ENCODE data around the gene RAB13.

The RAB13 gene

GRCh38 chr1:153951183-153951582 is 35.0 kb downstream of the RAB13 start:
- peaks cover 14 to 75% (median 58%) of the 10 kb centered on the region in 4 experiments for H3K36me3 ChIP-seq (ENCODE audit: control insufficient read depth in 4 of 4, insufficient read depth in 4 of 4, low read length in 3 of 4)
- WGBS (ENCODE audit: insufficient coverage): 98% methylated on average over 11 of the region's 11 CpGs
- H3K9me3 ChIP-seq (ENCODE audit: control extremely low read depth in 1 of 5, control insufficient read depth in 4 of 5, insufficient read depth in 2 of 5, low read depth in 1 of 5, low read length in 4 of 5): no peaks in the 10 kb centered on the region
- CTCF ChIA-PET: interaction anchor here (1.0 to 1.5 kb wide), 2 partner anchors 27 to 125 kb away, joined by 3 read pairs; no protein-coding TSS in a partner anchor
- POLR2A ChIA-PET: no interaction called here
- H3K27ac ChIP-seq (ENCODE audit: insufficient read depth in 1 of 2, low read depth in 1 of 2, low read length in 2 of 2, poor library complexity in 1 of 2, severe bottlenecking in 2 of 2): no peak overlapping the region
- no peaks in the 10 kb centered on the region for H3K27me3 ChIP-seq (replicated peaks in 2 of 5; ENCODE audit: control insufficient read depth in 4 of 5, insufficient read depth in 5 of 5, low read length in 4 of 5)
- peaks cover 0 to 19% (median 18%) of the 10 kb centered on the region in 4 experiments for H3K4me1 ChIP-seq (ENCODE audit: control extremely low read depth in 1 of 4, control insufficient read depth in 4 of 4, insufficient read depth in 4 of 4, low read length in 3 of 4)
- DNase-seq: no peak
- H3K4me3 ChIP-seq (ENCODE audit: control insufficient read depth in 1 of 7, extremely low read depth in 1 of 7, insufficient read depth in 4 of 7, low read depth in 2 of 7, low read length in 6 of 7): no peak overlapping the region

GRCh38 chr1:153946622-153947241 is 39.4 kb downstream of the RAB13 start, which contains the start of gene DENND4B:
Gene DENND4B (minus strand): TSS chr1:153946718. CDS start chr1:153944374, 2,344 bp downstream.
- no peaks in the 10 kb centered on the region for H3K27me3 ChIP-seq (replicated peaks in 2 of 5; ENCODE audit: control insufficient read depth in 4 of 5, insufficient read depth in 5 of 5, low read length in 4 of 5)
- 20% methylated on average over 15 of the region's 28 CpGs for WGBS (ENCODE audit: insufficient coverage)
- POLR2A ChIA-PET: interaction anchor here (0.6 to 3.8 kb wide), 11 partner anchors 11 to 275 kb away, joined by 3 to 26 read pairs (median 5); partner anchors contain the start of genes CREB3L4, CRTC2, GATAD2B and JTB
- no peaks in the 10 kb centered on the region for H3K9me3 ChIP-seq (ENCODE audit: control extremely low read depth in 1 of 5, control insufficient read depth in 4 of 5, insufficient read depth in 2 of 5, low read depth in 1 of 5, low read length in 4 of 5)
- peaks cover 10 to 66% (median 50%) of the 10 kb centered on the region in 4 experiments for H3K36me3 ChIP-seq (ENCODE audit: control insufficient read depth in 4 of 4, insufficient read depth in 4 of 4, low read length in 3 of 4)
- peak within 1 kb of the TSS; percentile 83 to 91 for H3K27ac ChIP-seq (ENCODE audit: insufficient read depth in 1 of 2, low read depth in 1 of 2, low read length in 2 of 2, poor library complexity in 1 of 2, severe bottlenecking in 2 of 2)
- H3K4me3 ChIP-seq (ENCODE audit: control insufficient read depth in 1 of 7, extremely low read depth in 1 of 7, insufficient read depth in 4 of 7, low read depth in 2 of 7, low read length in 6 of 7): peak within 1 kb of the TSS; percentile 71 to 92 (median 83)
- CTCF ChIA-PET: interaction anchor here (0.9 to 5.1 kb wide), 13 partner anchors 9 to 150 kb away, joined by 3 to 52 read pairs (median 8); partner anchors contain the start of genes CREB3L4, CRTC2, GATAD2B and JTB
- DNase-seq: peak; percentile 77 to 88 (median 87)
- peaks cover 4 to 33% (median 30%) of the 10 kb centered on the region in 4 experiments for H3K4me1 ChIP-seq (ENCODE audit: control extremely low read depth in 1 of 4, control insufficient read depth in 4 of 4, insufficient read depth in 4 of 4, low read length in 3 of 4)

GRCh38 chr1:153945795-153946621 is 40.1 kb downstream of the RAB13 start:
- POLR2A ChIA-PET: interaction anchor here (0.6 to 3.8 kb wide), 12 partner anchors 12 to 124 kb away, joined by 3 to 26 read pairs (median 5); partner anchors contain the start of genes CREB3L4, CRTC2, GATAD2B and JTB
- peaks cover 8 to 66% (median 50%) of the 10 kb centered on the region in 4 experiments for H3K36me3 ChIP-seq (ENCODE audit: control insufficient read depth in 4 of 4, insufficient read depth in 4 of 4, low read length in 3 of 4)
- 0% methylated on average over 68 of the region's 95 CpGs for WGBS (ENCODE audit: insufficient coverage)

GRCh38 chr1:153945131-153945794 is 40.9 kb downstream of the RAB13 start:
- H3K27ac ChIP-seq (ENCODE audit: insufficient read depth in 1 of 2, low read depth in 1 of 2, low read length in 2 of 2, poor library complexity in 1 of 2, severe bottlenecking in 2 of 2): peak overlapping the region; percentile 83 to 91
- POLR2A ChIA-PET: interaction anchor here (0.6 to 3.8 kb wide), 14 partner anchors 12 to 1295 kb away, joined by 3 to 26 read pairs (median 4); partner anchors contain the start of genes CREB3L4, CRTC2, GATAD2B and JTB
- 0% methylated on average over 8 of the region's 12 CpGs for WGBS (ENCODE audit: insufficient coverage)
- peak; percentile 82 to 96 (median 93) for DNase-seq
- no peaks in the 10 kb centered on the region for H3K9me3 ChIP-seq (ENCODE audit: control extremely low read depth in 1 of 5, control insufficient read depth in 4 of 5, insufficient read depth in 2 of 5, low read depth in 1 of 5, low read length in 4 of 5)
- peak overlapping the region; percentile 71 to 92 (median 83) for H3K4me3 ChIP-seq (ENCODE audit: control insufficient read depth in 1 of 7, extremely low read depth in 1 of 7, insufficient read depth in 4 of 7, low read depth in 2 of 7, low read length in 6 of 7)
- CTCF ChIA-PET: interaction anchor here (0.7 to 5.1 kb wide), 18 partner anchors 8 to 316 kb away, joined by 3 to 52 read pairs (median 6); partner anchors contain the start of genes CREB3L4, CRTC2, GATAD2B and SLC39A1
- H3K36me3 ChIP-seq (ENCODE audit: control insufficient read depth in 4 of 4, insufficient read depth in 4 of 4, low read length in 3 of 4): peaks cover 8 to 66% (median 53%) of the 10 kb centered on the region in 4 experiments
- no peaks in the 10 kb centered on the region for H3K27me3 ChIP-seq (replicated peaks in 2 of 5; ENCODE audit: control insufficient read depth in 4 of 5, insufficient read depth in 5 of 5, low read length in 4 of 5)
- peaks cover 4 to 33% (median 30%) of the 10 kb centered on the region in 4 experiments for H3K4me1 ChIP-seq (ENCODE audit: control extremely low read depth in 1 of 4, control insufficient read depth in 4 of 4, insufficient read depth in 4 of 4, low read length in 3 of 4)

More at GRCh38 chr1:153945795-153946621, 40.1 kb downstream of the RAB13 start:
- Histone ChIP-seq H3K27ac (ENCODE audit: insufficient read depth in 1 of 2, low read depth in 1 of 2, low read length in 2 of 2, poor library complexity in 1 of 2, severe bottlenecking in 2 of 2) (peak overlapping the region; percentile 83 to 91), H3K4me3 (ENCODE audit: control insufficient read depth in 1 of 7, extremely low read depth in 1 of 7, insufficient read depth in 4 of 7, low read depth in 2 of 7, low read length in 6 of 7) (peak overlapping the region; percentile 71 to 92 (median 83)), H3K9me3 (ENCODE audit: control extremely low read depth in 1 of 5, control insufficient read depth in 4 of 5, insufficient read depth in 2 of 5, low read depth in 1 of 5, low read length in 4 of 5) (no peaks in the 10 kb centered on the region), H3K27me3 (replicated peaks in 2 of 5; ENCODE audit: control insufficient read depth in 4 of 5, insufficient read depth in 5 of 5, low read length in 4 of 5) (no peaks in the 10 kb centered on the region), H3K4me1 (ENCODE audit: control extremely low read depth in 1 of 4, control insufficient read depth in 4 of 4, insufficient read depth in 4 of 4, low read length in 3 of 4) (peaks cover 4 to 33% (median 30%) of the 10 kb centered on the region in 4 experiments)
- CTCF ChIA-PET: interaction anchor here (0.9 to 5.1 kb wide), 14 partner anchors 9 to 154 kb away, joined by 3 to 52 read pairs (median 8); partner anchors contain the start of genes CREB3L4, CRTC2, GATAD2B and JTB
- DNase-seq: peak; percentile 89 to 97 (median 95)

- WGBS (ENCODE audit: insufficient coverage): 5% methylated on average over 2 of the region's 3 CpGs
These were observed 41.4 kb downstream of the RAB13 start for GRCh38 chr1:153944827-153945117.

More at GRCh38 chr1:153944827-153945117, 41.4 kb downstream of the RAB13 start:
- Histone ChIP-seq H3K4me1 (ENCODE audit: control extremely low read depth in 1 of 4, control insufficient read depth in 4 of 4, insufficient read depth in 4 of 4, low read length in 3 of 4) (peaks cover 4 to 33% (median 30%) of the 10 kb centered on the region in 4 experiments), H3K9me3 (ENCODE audit: control extremely low read depth in 1 of 5, control insufficient read depth in 4 of 5, insufficient read depth in 2 of 5, low read depth in 1 of 5, low read length in 4 of 5) (no peaks in the 10 kb centered on the region), H3K27ac (ENCODE audit: insufficient read depth in 1 of 2, low read depth in 1 of 2, low read length in 2 of 2, poor library complexity in 1 of 2, severe bottlenecking in 2 of 2) (peak overlapping the region; percentile 83 to 91), H3K36me3 (ENCODE audit: control insufficient read depth in 4 of 4, insufficient read depth in 4 of 4, low read length in 3 of 4) (peaks cover 7 to 66% (median 53%) of the 10 kb centered on the region in 4 experiments), H3K27me3 (replicated peaks in 2 of 5; ENCODE audit: control insufficient read depth in 4 of 5, insufficient read depth in 5 of 5, low read length in 4 of 5) (no peaks in the 10 kb centered on the region), H3K4me3 (ENCODE audit: control insufficient read depth in 1 of 7, extremely low read depth in 1 of 7, insufficient read depth in 4 of 7, low read depth in 2 of 7, low read length in 6 of 7) (peak overlapping the region; percentile 71 to 92 (median 83))
- no peak for DNase-seq
- CTCF ChIA-PET: interaction anchor here (0.7 to 5.1 kb wide), 16 partner anchors 8 to 316 kb away, joined by 3 to 52 read pairs (median 5); partner anchors contain the start of genes CREB3L4, CRTC2 and GATAD2B
- POLR2A ChIA-PET: interaction anchor here (0.6 to 3.8 kb wide), 11 partner anchors 12 to 1295 kb away, joined by 3 to 26 read pairs (median 4); partner anchors contain the start of genes CREB3L4, GATAD2B, RAB13 and SLC39A1
